Measurements from ENCODE around the gene BBS9. TPM values are rescaled to one million over a fixed set of nuclear protein-coding genes. Genes with fewer than 3 reads are reported as not detected.

Gene BBS9
- total RNA-seq, 2 experiments from 2014 or later, result 6.0 to 7.7 TPM

- Mint-ChIP-seq H3K4me3 (no peak overlapping the region), H3K4me1 (ENCODE audit: low read depth) (no peaks in the 10 kb centered on the region), H3K9me3 (no peaks in the 10 kb centered on the region), H3K36me3 (ENCODE audit: low read depth) (no peaks in the 10 kb centered on the region), H3K27me3 (no peaks in the 10 kb centered on the region), H3K27ac (no peak overlapping the region)
- ChIA-PET POLR2A (no interaction called here), CTCF (no interaction called here)
- DNase-seq (no peak), ATAC-seq (no peak)
- TF ChIP-seq CTCF (IDR thresholded peaks at IDR 0.05), result no peak
- intact Hi-C loops (cut with micrococcal nuclease), result no loop called here
Measured at GRCh38 chr7:33420311-33420940, 291.1 kb downstream of the BBS9 start.

- POLR2A ChIA-PET, result no interaction called here
- no peaks in the 10 kb centered on the region for H3K4me1 Mint-ChIP-seq (ENCODE audit: low read depth)
- intact Hi-C loops (cut with micrococcal nuclease), result no loop called here
Measured at GRCh38 chr7:33421429-33421828, 292.1 kb downstream of the BBS9 start.

GRCh38 chr7:33422141-33422540, 292.8 kb downstream of the BBS9 start:
- Mint-ChIP-seq H3K36me3 (ENCODE audit: low read depth) (no peaks in the 10 kb centered on the region), H3K27ac (no peak overlapping the region), H3K27me3 (no peaks in the 10 kb centered on the region), H3K4me3 (no peak overlapping the region), H3K4me1 (ENCODE audit: low read depth) (no peaks in the 10 kb centered on the region), H3K9me3 (no peaks in the 10 kb centered on the region)
- TF ChIP-seq CTCF (IDR thresholded peaks at IDR 0.05), result no peak
- ATAC-seq (no peak), DNase-seq (no peak)
- ChIA-PET POLR2A (no interaction called here), CTCF (interaction anchor here (0.7 kb wide), 1 partner anchor 20 kb away, joined by 3 read pairs; no protein-coding TSS in a partner anchor)
- intact Hi-C loops (cut with micrococcal nuclease), result no loop called here

More at GRCh38 chr7:33421429-33421828, 292.1 kb downstream of the BBS9 start:
- no peak for TF ChIP-seq CTCF (IDR thresholded peaks at IDR 0.05)
- no peak overlapping the region for H3K4me3 Mint-ChIP-seq
- H3K27ac Mint-ChIP-seq, result no peak overlapping the region
- ATAC-seq, result no peak
- no peak for DNase-seq
- no peaks in the 10 kb centered on the region for H3K9me3 Mint-ChIP-seq
- H3K27me3 Mint-ChIP-seq, result no peaks in the 10 kb centered on the region
- CTCF ChIA-PET, result no interaction called here
- no peaks in the 10 kb centered on the region for H3K36me3 Mint-ChIP-seq (ENCODE audit: low read depth)

GRCh38 chr7:33422825-33423645, 293.7 kb downstream of the BBS9 start:
- Mint-ChIP-seq H3K4me1 (ENCODE audit: low read depth) (no peaks in the 10 kb centered on the region), H3K9me3 (no peaks in the 10 kb centered on the region), H3K27ac (no peak overlapping the region), H3K4me3 (no peak overlapping the region), H3K36me3 (ENCODE audit: low read depth) (no peaks in the 10 kb centered on the region), H3K27me3 (no peaks in the 10 kb centered on the region)
- ChIA-PET CTCF (interaction anchor here (1.0 to 2.1 kb wide), 6 partner anchors 12 to 510 kb away, joined by 4 to 9 read pairs (median 4); no protein-coding TSS in a partner anchor), POLR2A (no interaction called here)
- ATAC-seq, result no peak
- intact Hi-C loops (cut with micrococcal nuclease), result no loop called here
- DNase-seq, result no peak
- TF ChIP-seq CTCF (IDR thresholded peaks at IDR 0.05), result no peak

- peak; percentile 68 for TF ChIP-seq CTCF (IDR thresholded peaks at IDR 0.05)
- Mint-ChIP-seq H3K4me1 (ENCODE audit: low read depth) (no peaks in the 10 kb centered on the region), H3K9me3 (no peaks in the 10 kb centered on the region), H3K27ac (no peak overlapping the region), H3K27me3 (no peaks in the 10 kb centered on the region), H3K4me3 (no peak overlapping the region), H3K36me3 (ENCODE audit: low read depth) (no peaks in the 10 kb centered on the region)
- ATAC-seq (peak; percentile 27), DNase-seq (peak; percentile 38)
- CTCF ChIA-PET, result interaction anchor here (0.7 to 2.1 kb wide), 10 partner anchors 13 to 509 kb away, joined by 3 to 9 read pairs (median 4); no protein-coding TSS in a partner anchor
- intact Hi-C loops (cut with micrococcal nuclease), result no loop called here
- POLR2A ChIA-PET, result no interaction called here
Measured at GRCh38 chr7:33423646-33424020, 294.3 kb downstream of the BBS9 start.
